HepG2 (cell line): ENCODE results near the gene P2RX7. TPM values are rescaled to one million over a fixed set of nuclear protein-coding genes. Genes with fewer than 3 reads are reported as not detected.
A peak's percentile ranks its signal among the peaks of the same experiment; 100 is the strongest.

Experiments
- ATAC-seq: fragments of 200-7000 bp; cut with Tn5 transposase; 3 replicates; pipeline ENCODE4 v1.9.1; 2020; ENCODE audit warnings: mild to moderate bottlenecking, moderate library complexity
- BruUV-seq: library from RNA; stranded (reverse); fragments of 400-500 nt; replicated peaks from 2 replicates; lab custom pipeline; 2021; lab: Mats Ljungman, UMichigan
- CTCF ChIA-PET: fragments of 300-600 bp; formaldehyde crosslinking; extraction: SDS; loops from one replicate; lab custom pipeline; 2021; ENCODE audit warnings: low total read pairs, inconsistent platforms, low intra/inter-chr PET ratio; lab: Yijun Ruan, JAX
- POLR2A ChIA-PET: fragments of 350-600 bp; sonication (Branson Sonifier 250); formaldehyde crosslinking; loops from one replicate; lab custom pipeline; 2020; ENCODE audit warnings: antibody characterized with exemption, inconsistent platforms; lab: Yijun Ruan, JAX
- DNase-seq: peaks from one replicate; pipeline ENCODE4 v3.0.0-alpha.2; 2015; ENCODE audit warnings: low spot score
- FAIRE-seq: peaks from 3 replicates; lab custom pipeline; 2011; peaks lifted over from hg19 to GRCh38; lab: Jason Lieb, UNC
- H2AFZ ChIP-seq: one replicate; pipeline ENCODE4 v1.6.1; 2011; ENCODE audit warnings: low read length, inconsistent platforms
- H3K27ac ChIP-seq: fragments of 300-600 bp; 3 replicates; pipeline ENCODE4 v1.8.0; 2011; ENCODE audit warnings: mixed run types, mild to moderate bottlenecking, mixed read lengths, low read length, inconsistent platforms; ENCODE audit not compliant: insufficient read depth; ENCODE audit errors: extremely low read length
- H3K27me3 ChIP-seq, 2 experiments: fragments of 200-600 bp in 1 of 2; 2 replicates in 1 of 2; 3 replicates in 1 of 2; pipeline versions ENCODE4 v1.6.0 to v1.8.0; 2011; ENCODE audit warnings: low read length in 2 of 2, mild to moderate bottlenecking in 2 of 2, moderate library complexity in 2 of 2, inconsistent platforms in 1 of 2; ENCODE audit not compliant: insufficient read depth in 2 of 2, control insufficient read depth in 1 of 2
- H3K36me3 ChIP-seq, 2 experiments: fragments of 200-600 bp in 1 of 2; replicated peaks in 1 of 2; 2 replicates in 1 of 2; 3 replicates in 1 of 2; pipeline versions ENCODE4 v1.5.1 to v1.8.0; 2011; ENCODE audit warnings: low read length in 2 of 2, inconsistent platforms in 1 of 2; ENCODE audit not compliant: insufficient read depth in 2 of 2, control insufficient read depth in 1 of 2
- H3K4me1 ChIP-seq: 2 replicates; pipeline ENCODE4 v1.5.1; 2012; ENCODE audit warnings: low read length, inconsistent platforms; ENCODE audit not compliant: insufficient read depth
- H3K4me2 ChIP-seq: 2 replicates; pipeline ENCODE4 v1.6.0; 2011; ENCODE audit warnings: low read depth, low read length, inconsistent platforms
- H3K4me3 ChIP-seq, 3 experiments: fragments of 200-600 bp in 1 of 3; sonication (generic), shearing (Covaris generic) in 1 of 3; replicated peaks in 1 of 3; 2 replicates each; pipeline ENCODE4 v1.5.1; 2011 to 2016; ENCODE audit warnings: low read length in 3 of 3, inconsistent platforms in 2 of 3, low read depth in 2 of 3, mild to moderate bottlenecking in 2 of 3, control low read depth in 1 of 3, mixed read lengths in 1 of 3; ENCODE audit not compliant: insufficient read depth in 1 of 3
- H3K79me2 ChIP-seq: one replicate; pipeline ENCODE4 v1.6.1; 2011; ENCODE audit warnings: low read length, inconsistent platforms; ENCODE audit not compliant: insufficient read depth
- H3K9ac ChIP-seq: 2 replicates; pipeline ENCODE4 v1.6.0; 2011; ENCODE audit warnings: mild to moderate bottlenecking, low read depth, low read length, inconsistent platforms; ENCODE audit not compliant: insufficient read depth
- H3K9me3 ChIP-seq: 2 replicates; pipeline ENCODE4 v1.5.1; 2012; ENCODE audit warnings: mild to moderate bottlenecking, low read length
- H4K20me1 ChIP-seq: 2 replicates; pipeline ENCODE4 v1.6.0; 2011; ENCODE audit warnings: inconsistent platforms, mild to moderate bottlenecking, low read length, moderate library complexity; ENCODE audit not compliant: insufficient read depth
- CTCF ChIP-seq: sonication (generic); formaldehyde crosslinking; IDR thresholded peaks from 2 replicates; pipeline ENCODE4 v1.5.0; 2020; ENCODE audit warnings: mild to moderate bottlenecking, missing genetic modification reagents, moderate library complexity
- GRHL1 ChIP-seq: sonication (generic); formaldehyde crosslinking; conservative IDR thresholded peaks from 2 replicates; pipeline ENCODE4 v1.8.0; 2022; ENCODE audit warnings: missing genetic modification reagents
- HINFP ChIP-seq: sonication (generic); formaldehyde crosslinking; IDR thresholded peaks from 2 replicates; pipeline ENCODE4 v1.4.0; 2020; ENCODE audit warnings: low read depth, mild to moderate bottlenecking, missing genetic modification reagents
- RAD21 ChIP-seq: fragments of 450-650 bp; formaldehyde crosslinking; IDR thresholded peaks from 2 replicates; pipeline ENCODE4 v1.5.0; 2020; ENCODE audit warnings: mild to moderate bottlenecking
- STAG1 ChIP-seq: sonication (generic); formaldehyde crosslinking; IDR thresholded peaks from 2 replicates; pipeline ENCODE4 v1.4.0; 2020; ENCODE audit warnings: missing genetic modification reagents
- ZFP91 ChIP-seq: sonication (generic); formaldehyde crosslinking; IDR thresholded peaks from 2 replicates; pipeline ENCODE4 v1.9.0; 2022; ENCODE audit warnings: missing genetic modification reagents, mild to moderate bottlenecking, borderline replicate concordance
- ZNF234 ChIP-seq: sonication (generic); formaldehyde crosslinking; conservative IDR thresholded peaks from 2 replicates; pipeline ENCODE4 v1.5.1; 2020; ENCODE audit warnings: mild to moderate bottlenecking, missing genetic modification reagents
- ZNF687 ChIP-seq: sonication (generic); formaldehyde crosslinking; IDR thresholded peaks from 2 replicates; pipeline ENCODE4 v1.5.1; 2020; ENCODE audit warnings: mild to moderate bottlenecking, missing genetic modification reagents, moderate library complexity
- WGBS: methylation state at CpG from one replicate; pipeline ENCODE4 v1.1.6; 2017; ENCODE audit warnings: low lambda C conversion rate; 5-methylcytosine and 5-hydroxymethylcytosine counted together
- in situ Hi-C: cut with HindIII; loops from 2 replicates; pipeline ENCODE4 v1.10.0; 2017; ENCODE audit warnings: low pct_unique_long_range_greater_than_20kb; ENCODE audit not compliant: extremely low pct_ligation_motif_present
- intact Hi-C: fragments of 100-400 bp; cut with micrococcal nuclease; formaldehyde crosslinking; loops from one replicate; pipeline ENCODE4 v1.10.0; 2022; ENCODE audit not compliant: unreplicated experiment
- polyA plus RNA-seq, 8 experiments: library from polyadenylated mRNA; depleted of rRNA in 3 of 8; stranded (reverse) in 7 of 8; unstranded in 1 of 8; fragments of >200 nt; fragmentation: Illumina TruSeq in 4 of 8; extraction: Trizol in 4 of 8; gene quantifications; 2 replicates each; pipeline versions ENCODE4 v1.2.1 to v1.2.3, GENCODE V29; 2011 to 2016; ENCODE audit warnings: low read depth in 4 of 8, missing spikeins in 1 of 8, mixed read lengths in 1 of 8; ENCODE audit not compliant: insufficient read depth in 1 of 8
- total RNA-seq, 5 experiments: library from RNA; depleted of rRNA; stranded (reverse); fragments of >200 nt; fragmentation: Illumina TruSeq; extraction: Trizol; gene quantifications; 2 replicates each; pipeline ENCODE4 v1.2.3, GENCODE V29; 2016; ENCODE audit warnings: low read depth in 1 of 5

P2RX7 gene
- total and polyA plus RNA-seq, 2 of the 13 experiments (the other 11 are each of a cell fraction or from before 2014, with no cell fraction given), result 0.13 to 0.73 TPM

GRCh38 chr12:121222847-121223246, 90.2 kb downstream of the P2RX7 start (continued):
- no peak for TF ChIP-seq ZNF234 (CRISPR knock-in tag)
- no peak for TF ChIP-seq GRHL1 (CRISPR knock-in tag)

- BruUV-seq, result no TSS peak
- ChIA-PET CTCF (no interaction called here), POLR2A (no interaction called here)
- Histone ChIP-seq H3K4me3 (no peak overlapping the region), H3K27ac (no peak overlapping the region), H3K9ac (no peak overlapping the region), H3K27me3 (no peaks in the 10 kb centered on the region), H3K4me2 (no peak overlapping the region), H2AFZ (no peak overlapping the region), H4K20me1 (no peaks in the 10 kb centered on the region), H3K9me3 (no peaks in the 10 kb centered on the region), H3K36me3 (peaks cover 3 to 5% of the 10 kb centered on the region in 2 experiments; a peak in 3 of 5 replicates), H3K79me2 (no peaks in the 10 kb centered on the region), H3K4me1 (peaks cover 16% of the 10 kb centered on the region)
- no peak for FAIRE-seq
- DNase-seq, result no peak
- ATAC-seq, result peak; percentile 73
- WGBS, result 92% methylated on average over 13 of the region's 19 CpGs
- in situ Hi-C loops, result no loop called here
- intact Hi-C loops, result no loop called here
- TF ChIP-seq ZFP91 (CRISPR knock-in tag), result no peak
- TF ChIP-seq RAD21 (CRISPR knock-in tag), result peak; percentile 44; the same call in 1 of the 2 replicates
- TF ChIP-seq HINFP (CRISPR knock-in tag), result no peak
- peak; percentile 63 for TF ChIP-seq CTCF
- TF ChIP-seq ZNF687, result 0 out of 2 replicates have a peak, but pooled peaks have one; percentile 20
- peak; percentile 63 for TF ChIP-seq STAG1 (CRISPR knock-in tag)
These were observed 90.9 kb downstream of the P2RX7 start for GRCh38 chr12:121223292-121224285.
